RWPE1 (cell line): Measurements from ENCODE around the gene CDHR1.

Experiments
- CTCF ChIA-PET: fragments of 350-600 bp; sonication (Branson Sonifier 250); formaldehyde crosslinking; extraction: SDS; loops from one replicate; lab custom pipeline; 2021; lab: Yijun Ruan, JAX
- POLR2A ChIA-PET: fragments of 400-600 bp; formaldehyde crosslinking; extraction: SDS; loops from one replicate; lab custom pipeline; 2020; ENCODE audit warnings: antibody characterized with exemption; ENCODE audit not compliant: low non-redundant PET; lab: Yijun Ruan, JAX
- DNase-seq: peaks from one replicate; pipeline ENCODE4 v3.0.0; 2012; ENCODE audit warnings: low spot score
- H3K27ac ChIP-seq: fragments of 450-650 bp; 2 replicates; pipeline ENCODE4 v1.5.1; 2017
- TF ChIP-seq, protein P1 (sequence below): fragments of 450-650 bp; conservative IDR thresholded peaks from 2 replicates; pipeline ENCODE4 v1.5.1; 2017; ENCODE audit warnings: low read depth, mild to moderate bottlenecking

Gene CDHR1

GRCh38 chr10:84269162-84269561, 74.8 kb downstream of the CDHR1 start:
- CTCF ChIA-PET: interaction anchor here (0.7 to 1.2 kb wide), 2 partner anchors 269 to 620 kb away, joined by 3 read pairs; no protein-coding TSS in a partner anchor
- no peak for DNase-seq
- no peak overlapping the region for H3K27ac ChIP-seq
- POLR2A ChIA-PET: no interaction called here
- TF ChIP-seq, protein P1, sequence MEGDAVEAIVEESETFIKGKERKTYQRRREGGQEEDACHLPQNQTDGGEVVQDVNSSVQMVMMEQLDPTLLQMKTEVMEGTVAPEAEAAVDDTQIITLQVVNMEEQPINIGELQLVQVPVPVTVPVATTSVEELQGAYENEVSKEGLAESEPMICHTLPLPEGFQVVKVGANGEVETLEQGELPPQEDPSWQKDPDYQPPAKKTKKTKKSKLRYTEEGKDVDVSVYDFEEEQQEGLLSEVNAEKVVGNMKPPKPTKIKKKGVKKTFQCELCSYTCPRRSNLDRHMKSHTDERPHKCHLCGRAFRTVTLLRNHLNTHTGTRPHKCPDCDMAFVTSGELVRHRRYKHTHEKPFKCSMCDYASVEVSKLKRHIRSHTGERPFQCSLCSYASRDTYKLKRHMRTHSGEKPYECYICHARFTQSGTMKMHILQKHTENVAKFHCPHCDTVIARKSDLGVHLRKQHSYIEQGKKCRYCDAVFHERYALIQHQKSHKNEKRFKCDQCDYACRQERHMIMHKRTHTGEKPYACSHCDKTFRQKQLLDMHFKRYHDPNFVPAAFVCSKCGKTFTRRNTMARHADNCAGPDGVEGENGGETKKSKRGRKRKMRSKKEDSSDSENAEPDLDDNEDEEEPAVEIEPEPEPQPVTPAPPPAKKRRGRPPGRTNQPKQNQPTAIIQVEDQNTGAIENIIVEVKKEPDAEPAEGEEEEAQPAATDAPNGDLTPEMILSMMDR: no peak
